H1 (cell line): ENCODE results near the gene PSMD13. TPM values are rescaled to one million over a fixed set of nuclear protein-coding genes. Genes with fewer than 3 reads are reported as not detected.

Source experiments
- CBX5 ChIP-seq: fragments of 300-800, 300-1000 bp; sonication (generic); IDR thresholded peaks from 2 replicates; pipeline ENCODE4 v1.7.1; 2016; ENCODE audit warnings: antibody characterized with exemption, low read length, low read depth
- polyA plus RNA-seq, 7 experiments: library from polyadenylated mRNA; depleted of rRNA in 3 of 7; stranded (reverse) in 5 of 7; unstranded in 2 of 7; fragments of >200 nt in 5 of 7; fragments of 200-250 nt in 2 of 7; gene quantifications; 1 replicate in 5 of 7; 2 replicates in 1 of 7; 4 replicates in 1 of 7; pipeline versions ENCODE4 v1.2.1 to v1.2.3, GENCODE V29; 2011 to 2013; ENCODE audit warnings: missing spikeins in 2 of 7, mixed read lengths in 2 of 7
- total RNA-seq: library from RNA; stranded (reverse); fragmentation: NEBNext Ultra II Directional; extraction: Animal tissue kit (Norgen Biotek cat#: 25700); gene quantifications from 2 replicates; pipeline ENCODE4 v1.2.1, GENCODE V29; 2021

The PSMD13 gene
- total and polyA plus RNA-seq, 2 of the 8 experiments (the other 6 are each of a cell fraction or from before 2014, with no cell fraction given) = 121 to 141 TPM

DNA sequence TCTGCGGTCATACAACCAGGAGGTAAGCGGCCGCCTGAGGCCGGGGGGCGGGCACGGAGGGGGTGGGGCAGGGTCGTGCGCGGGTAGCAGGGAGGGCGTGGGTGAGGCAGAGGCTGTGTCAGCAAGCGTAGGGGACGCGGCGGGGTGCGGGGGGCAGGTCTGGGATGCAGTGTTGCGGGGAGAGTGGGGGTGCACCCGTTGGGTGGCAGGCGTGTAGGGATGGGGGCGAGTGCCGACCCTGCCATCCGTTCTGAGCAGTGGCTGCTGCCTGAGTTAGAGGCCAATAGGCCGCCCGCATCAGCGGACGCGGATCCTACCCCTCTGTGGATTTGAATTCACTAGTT lies 27.9 kb upstream of the PSMD13 start (continued):
- no peak for TF ChIP-seq CBX5
- TF ChIP-seq, all 59 proteins: peak for 0
